ENCODE data around the gene SDF2L1. TPM values are rescaled to one million over a fixed set of nuclear protein-coding genes. Genes with fewer than 3 reads are reported as not detected.
"Not testable (repeated sequence)": the region's sequence is repeated elsewhere in the genome, so short reads cannot be mapped to it uniquely, and the experiment has no call there.

SDF2L1 gene
- total RNA-seq, 2 donors from 2014 or later, result 15.3 to 48.5 TPM

GRCh38 chr22:21626735-21627469, 15.2 kb upstream of the SDF2L1 start:
- Mint-ChIP-seq H3K9me3 (no peaks in the 10 kb centered on the region), H3K27ac (peak overlapping the region; percentile 76), H3K36me3 (ENCODE audit: low read depth) (peaks cover 60% of the 10 kb centered on the region), H3K4me3 (peak overlapping the region; percentile 87), H3K4me1 (peaks cover 18% of the 10 kb centered on the region), H3K27me3 (no peaks in the 10 kb centered on the region)
- no peak for ATAC-seq (replicated peaks)

GRCh38 chr22:21628386-21629254, 13.5 kb upstream of the SDF2L1 start:
- H3K4me1 Mint-ChIP-seq, result peaks cover 23% of the 10 kb centered on the region

GRCh38 chr22:21629255-21630149, 12.6 kb upstream of the SDF2L1 start, which contains the start of gene YDJC:
Gene YDJC (minus strand): TSS chr22:21630022. CDS start chr22:21630014, 8 bp downstream.
- Mint-ChIP-seq H3K27ac (peak within 1 kb of the TSS; percentile 88), H3K9me3 (no peaks in the 10 kb centered on the region), H3K36me3 (ENCODE audit: low read depth) (peaks cover 37% of the 10 kb centered on the region), H3K4me3 (peak within 1 kb of the TSS; percentile 87), H3K27me3 (no peaks in the 10 kb centered on the region), H3K4me1 (peaks cover 23% of the 10 kb centered on the region)
- ATAC-seq (replicated peaks), result peak; percentile 89

More at GRCh38 chr22:21628386-21629254, 13.5 kb upstream of the SDF2L1 start:
- Mint-ChIP-seq H3K4me3 (peak overlapping the region; percentile 87), H3K9me3 (no peaks in the 10 kb centered on the region), H3K36me3 (ENCODE audit: low read depth) (peaks cover 43% of the 10 kb centered on the region), H3K27ac (peak overlapping the region; percentile 88), H3K27me3 (no peaks in the 10 kb centered on the region)
- peak; percentile 0 for ATAC-seq (replicated peaks)

GRCh38 chr22:21631025-21631424, 11.1 kb upstream of the SDF2L1 start:
- no peak for ATAC-seq (replicated peaks)
- Mint-ChIP-seq H3K36me3 (ENCODE audit: low read depth) (peaks cover 31% of the 10 kb centered on the region), H3K4me1 (peaks cover 23% of the 10 kb centered on the region), H3K9me3 (no peaks in the 10 kb centered on the region), H3K4me3 (peak overlapping the region; percentile 87), H3K27ac (no peak overlapping the region), H3K27me3 (no peaks in the 10 kb centered on the region)

GRCh38 chr22:21632237-21632895, 9.7 kb upstream of the SDF2L1 start, which contains the start of gene CCDC116:
Gene CCDC116 (plus strand): TSS chr22:21632760. CDS start chr22:21633182, 422 bp downstream.
- no peak within 1 kb of the TSS for H3K27ac Mint-ChIP-seq
- peak; percentile 59 for ATAC-seq (replicated peaks)
- H3K4me3 Mint-ChIP-seq, result peak within 1 kb of the TSS; percentile 39
- no peaks in the 10 kb centered on the region for H3K9me3 Mint-ChIP-seq
- peaks cover 12% of the 10 kb centered on the region for H3K4me1 Mint-ChIP-seq
- peaks cover 18% of the 10 kb centered on the region for H3K36me3 Mint-ChIP-seq (ENCODE audit: low read depth)
- no peaks in the 10 kb centered on the region for H3K27me3 Mint-ChIP-seq

- H3K36me3 Mint-ChIP-seq (ENCODE audit: low read depth), result peaks cover 12% of the 10 kb centered on the region
- peak overlapping the region; percentile 39 for H3K4me3 Mint-ChIP-seq
- H3K27me3 Mint-ChIP-seq, result no peaks in the 10 kb centered on the region
- H3K4me1 Mint-ChIP-seq, result peaks cover 10% of the 10 kb centered on the region
- no peak overlapping the region for H3K27ac Mint-ChIP-seq
- no peaks in the 10 kb centered on the region for H3K9me3 Mint-ChIP-seq
- ATAC-seq (replicated peaks), result no peak
These were observed 9.2 kb upstream of the SDF2L1 start for GRCh38 chr22:21632931-21633330.

GRCh38 chr22:21633481-21633880, 8.6 kb upstream of the SDF2L1 start:
- Mint-ChIP-seq H3K4me1 (peaks cover 5% of the 10 kb centered on the region), H3K27me3 (no peaks in the 10 kb centered on the region), H3K27ac (no peak overlapping the region), H3K4me3 (no peak overlapping the region), H3K36me3 (ENCODE audit: low read depth) (peaks cover 7% of the 10 kb centered on the region), H3K9me3 (no peaks in the 10 kb centered on the region)
- ATAC-seq (replicated peaks), result no peak

GRCh38 chr22:21634081-21634480, 8.0 kb upstream of the SDF2L1 start:
- H3K4me1 Mint-ChIP-seq, result peaks cover 4% of the 10 kb centered on the region
- no peak for ATAC-seq (replicated peaks)
- no peak overlapping the region for H3K27ac Mint-ChIP-seq
- H3K4me3 Mint-ChIP-seq, result no peak overlapping the region
- no peaks in the 10 kb centered on the region for H3K27me3 Mint-ChIP-seq
- peaks cover 4% of the 10 kb centered on the region for H3K36me3 Mint-ChIP-seq (ENCODE audit: low read depth)
- H3K9me3 Mint-ChIP-seq, result no peaks in the 10 kb centered on the region

- H3K36me3 Mint-ChIP-seq (ENCODE audit: low read depth), result no peaks in the 10 kb centered on the region
- peaks cover 4% of the 10 kb centered on the region for H3K4me1 Mint-ChIP-seq
- no peaks in the 10 kb centered on the region for H3K9me3 Mint-ChIP-seq
- ATAC-seq (replicated peaks), result no peak
- H3K27ac Mint-ChIP-seq, result no peak overlapping the region
- H3K27me3 Mint-ChIP-seq, result no peaks in the 10 kb centered on the region
- no peak overlapping the region for H3K4me3 Mint-ChIP-seq
These were observed 7.3 kb upstream of the SDF2L1 start for GRCh38 chr22:21634844-21635243.

- H3K9me3 Mint-ChIP-seq, result no peaks in the 10 kb centered on the region
- no peaks in the 10 kb centered on the region for H3K27me3 Mint-ChIP-seq
- no peak overlapping the region for H3K4me3 Mint-ChIP-seq
- H3K27ac Mint-ChIP-seq, result no peak overlapping the region
- no peak for ATAC-seq (replicated peaks)
- peaks cover 5% of the 10 kb centered on the region for H3K4me1 Mint-ChIP-seq
- no peaks in the 10 kb centered on the region for H3K36me3 Mint-ChIP-seq (ENCODE audit: low read depth)
These were observed 6.2 kb upstream of the SDF2L1 start for GRCh38 chr22:21635771-21636510.

- Mint-ChIP-seq H3K4me1 (peaks cover 11% of the 10 kb centered on the region), H3K27me3 (no peaks in the 10 kb centered on the region), H3K36me3 (ENCODE audit: low read depth) (no peaks in the 10 kb centered on the region), H3K4me3 (no peak overlapping the region), H3K9me3 (no peaks in the 10 kb centered on the region), H3K27ac (no peak overlapping the region)
- no peak for ATAC-seq (replicated peaks)
These were observed 5.4 kb upstream of the SDF2L1 start for GRCh38 chr22:21636629-21637218.

- not testable (repeated sequence) for H3K36me3 Mint-ChIP-seq (ENCODE audit: low read depth); H3K9me3 Mint-ChIP-seq; ATAC-seq (replicated peaks); H3K27me3 Mint-ChIP-seq; H3K27ac Mint-ChIP-seq; H3K4me3 Mint-ChIP-seq
- peaks cover 15% of the 10 kb centered on the region for H3K4me1 Mint-ChIP-seq
These were observed 4.7 kb upstream of the SDF2L1 start for GRCh38 chr22:21637450-21637849.

GRCh38 chr22:21639359-21639758, 2.7 kb upstream of the SDF2L1 start:
- Mint-ChIP-seq H3K27me3 (no peaks in the 10 kb centered on the region), H3K4me3 (no peak overlapping the region), H3K9me3 (no peaks in the 10 kb centered on the region), H3K36me3 (ENCODE audit: low read depth) (peaks cover 15% of the 10 kb centered on the region), H3K27ac (no peak overlapping the region), H3K4me1 (peaks cover 22% of the 10 kb centered on the region)
- ATAC-seq (replicated peaks), result no peak

Data from activated T-helper 17 cell treated with anti-CD3 and anti-CD28 coated beads, Interleukin-2, amount 50 U/mL, for 72 hours (primary cell).